Sigmoid colon (tissue), 4 donors: Measurements from ENCODE around the gene CCDC28B.

Experiments
- CTCF ChIP-seq, 4 experiments: fragments of 450-650 bp in 3 of 4; fragments of 200-600 bp in 1 of 4; IDR thresholded peaks; one replicate each; pipeline ENCODE4 v1.5.1; 2016 to 2019; ENCODE audit warnings: antibody characterized with exemption in 4 of 4, mild to moderate bottlenecking in 3 of 4, moderate library complexity in 2 of 4
- POLR2A ChIP-seq, 2 donors: fragments of 450-650 bp; IDR thresholded peaks; one replicate each; pipeline ENCODE4 v1.6.1; 2016; ENCODE audit warnings: antibody characterized with exemption in 2 of 2, mild to moderate bottlenecking in 2 of 2, moderate library complexity in 2 of 2
- POLR2AphosphoS5 ChIP-seq, 4 donors: sonication (generic); formaldehyde crosslinking; IDR thresholded peaks; one replicate each; pipeline ENCODE4 v1.6.1; 2017; ENCODE audit warnings: antibody characterized with exemption in 4 of 4

- no peak for TF ChIP-seq POLR2A (IDR thresholded peaks at IDR 0.05)
- TF ChIP-seq CTCF (IDR thresholded peaks at IDR 0.05) = peak in 3 of 4 experiments; percentile 43 to 75 (median 62)
- TF ChIP-seq POLR2AphosphoS5 (IDR thresholded peaks at IDR 0.05) = peak in 1 of 4 donors; percentile 42
These were observed 47.8 kb downstream of the CCDC28B start for GRCh38 chr1:32247983-32248889.
